GM18873 (cell line): Measurements from ENCODE around the gene IL16.
"Not testable (repeated sequence)": the region's sequence is repeated elsewhere in the genome, so short reads cannot be mapped to it uniquely, and the experiment has no call there.

Experiments
- ATAC-seq: cut with Tn5 transposase; IDR thresholded peaks from one replicate; pipeline ENCODE4 v1.9.1; 2021; ENCODE audit warnings: mild to moderate bottlenecking, moderate library complexity, moderate number of reproducible peaks; ENCODE audit not compliant: unreplicated experiment, low FRiP score

The IL16 gene

DNA sequence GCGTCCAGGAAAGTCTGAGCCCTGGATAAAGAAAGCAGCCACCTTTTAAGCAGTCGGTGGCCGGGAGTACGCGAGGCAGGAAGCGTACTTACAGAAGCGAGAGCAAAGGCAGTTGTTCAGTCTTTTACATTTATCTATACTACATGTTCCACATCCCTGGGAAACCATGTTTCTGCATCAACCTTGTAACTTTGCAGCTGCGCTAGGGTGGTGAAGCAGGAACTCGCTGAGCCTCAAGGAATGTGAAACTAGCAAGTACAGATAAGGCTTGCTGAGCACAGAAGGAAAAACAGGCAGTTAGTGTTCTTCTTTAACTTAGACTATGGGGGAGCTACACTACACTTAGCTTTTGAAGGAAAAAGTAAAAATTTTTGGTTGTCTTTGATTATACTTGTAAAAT, 134.5 kb downstream of the IL16 start:
- not testable (repeated sequence) for ATAC-seq

- no peak for ATAC-seq
Observed at GRCh38 chr15:81331600-81331999, 134.9 kb downstream of the IL16 start.

DNA sequence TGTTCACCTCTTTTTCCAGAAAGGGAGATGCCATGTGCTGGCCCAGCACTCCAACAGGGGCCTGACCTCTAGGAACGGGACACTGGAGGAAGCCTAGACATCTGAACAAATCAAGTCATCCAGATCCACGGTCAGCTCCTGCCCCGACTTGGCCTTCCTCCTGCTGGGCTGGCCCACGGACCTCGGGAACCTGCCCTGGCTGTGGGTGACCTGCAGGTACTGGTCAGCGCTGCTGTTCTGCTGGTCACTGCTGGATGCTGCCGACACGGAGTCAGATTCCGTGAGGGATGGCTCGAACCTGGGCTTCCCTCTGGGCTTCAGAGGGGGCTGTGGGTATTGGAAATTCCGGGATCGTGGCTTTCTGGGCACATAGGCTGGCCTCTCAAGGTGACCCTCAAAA, 135.6 kb downstream of the IL16 start:
- ATAC-seq: no peak

- ATAC-seq: no peak
Observed at GRCh38 chr15:81333363-81333762, 136.7 kb downstream of the IL16 start.

- ATAC-seq: no peak
Observed at GRCh38 chr15:81334768-81335435, 138.2 kb downstream of the IL16 start.

- no peak for ATAC-seq
Observed at GRCh38 chr15:81335631-81336030, 139.0 kb downstream of the IL16 start.

DNA sequence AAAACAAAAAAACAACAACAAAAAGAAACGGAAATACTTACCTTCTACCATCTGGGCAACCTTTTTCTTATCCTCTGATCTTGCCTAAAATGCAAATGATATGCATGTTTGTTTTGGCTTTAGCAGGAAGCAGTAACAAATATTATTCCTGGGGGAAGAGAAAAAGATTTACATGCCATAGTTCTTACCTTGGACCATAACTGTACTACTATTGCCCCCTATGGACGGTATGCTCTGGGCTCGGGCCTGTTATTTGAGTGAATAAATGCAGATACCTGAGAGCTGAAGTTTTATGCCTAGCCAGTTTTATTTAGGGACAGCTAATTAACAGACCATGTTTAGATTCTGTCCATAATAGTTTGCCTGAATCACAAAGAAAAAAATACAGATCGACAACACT, 139.9 kb downstream of the IL16 start:
- no peak for ATAC-seq

DNA sequence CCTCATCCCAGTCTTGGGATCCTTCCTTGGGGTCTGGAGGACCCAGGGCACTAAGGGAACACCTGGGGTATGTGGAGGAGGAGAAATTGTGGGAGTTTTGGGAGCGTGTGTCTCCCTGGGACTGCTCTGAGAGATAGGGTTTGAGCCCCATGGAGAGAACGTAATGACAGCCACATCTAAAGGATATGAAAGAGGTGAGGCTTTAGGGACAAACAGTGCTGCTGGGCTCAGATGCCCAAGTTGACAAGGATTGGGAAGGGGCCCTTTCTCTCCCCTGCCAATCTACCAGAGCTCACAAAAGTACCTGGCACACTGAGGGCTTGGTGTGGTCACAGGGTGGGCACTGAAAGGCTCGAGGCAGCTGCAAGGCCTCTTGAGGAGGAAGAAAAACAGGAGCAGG, 140.6 kb downstream of the IL16 start:
- no peak for ATAC-seq

GRCh38 chr15:81337713-81338157, 141.1 kb downstream of the IL16 start:
- ATAC-seq: no peak

- ATAC-seq: no peak
Observed at GRCh38 chr15:81338170-81339007, 141.7 kb downstream of the IL16 start.

- ATAC-seq: no peak
Observed at GRCh38 chr15:81339321-81339720, 142.6 kb downstream of the IL16 start.

GRCh38 chr15:81339851-81340250, 143.2 kb downstream of the IL16 start:
- ATAC-seq: no peak

- no peak for ATAC-seq
Observed at GRCh38 chr15:81341351-81341750, 144.7 kb downstream of the IL16 start.

GRCh38 chr15:81343371-81343770, 146.7 kb downstream of the IL16 start:
- ATAC-seq: no peak

- ATAC-seq: no peak
Observed at GRCh38 chr15:81346611-81347010, 149.9 kb downstream of the IL16 start.

GRCh38 chr15:81347910-81348309, 151.2 kb downstream of the IL16 start:
- ATAC-seq: no peak

GRCh38 chr15:81348691-81349090, 152.0 kb downstream of the IL16 start:
- ATAC-seq: not testable (repeated sequence)

GRCh38 chr15:81349271-81349670, 152.6 kb downstream of the IL16 start:
- no peak for ATAC-seq

- ATAC-seq: no peak
Observed at GRCh38 chr15:81351651-81352050, 155.0 kb downstream of the IL16 start.

DNA sequence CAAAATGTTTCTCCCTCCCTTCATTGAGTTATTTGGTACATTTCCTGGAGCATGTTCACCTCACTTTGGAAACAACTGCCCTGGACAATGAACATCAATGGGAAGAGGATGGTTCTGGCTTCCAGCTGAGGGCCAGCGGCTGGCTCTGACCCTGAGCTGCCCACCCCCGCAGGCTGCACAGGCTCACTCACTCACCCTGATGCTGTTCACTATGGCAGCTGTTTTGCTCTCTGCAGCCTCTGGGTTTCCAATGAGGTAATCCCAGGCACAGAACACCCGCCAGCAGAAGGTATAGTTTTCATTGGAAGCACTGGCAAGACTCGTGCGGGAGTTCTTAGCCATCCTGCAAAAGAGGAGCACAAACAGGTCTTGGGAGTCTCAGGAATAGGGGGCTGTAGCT, 159.6 kb downstream of the IL16 start:
- no peak for ATAC-seq

DNA sequence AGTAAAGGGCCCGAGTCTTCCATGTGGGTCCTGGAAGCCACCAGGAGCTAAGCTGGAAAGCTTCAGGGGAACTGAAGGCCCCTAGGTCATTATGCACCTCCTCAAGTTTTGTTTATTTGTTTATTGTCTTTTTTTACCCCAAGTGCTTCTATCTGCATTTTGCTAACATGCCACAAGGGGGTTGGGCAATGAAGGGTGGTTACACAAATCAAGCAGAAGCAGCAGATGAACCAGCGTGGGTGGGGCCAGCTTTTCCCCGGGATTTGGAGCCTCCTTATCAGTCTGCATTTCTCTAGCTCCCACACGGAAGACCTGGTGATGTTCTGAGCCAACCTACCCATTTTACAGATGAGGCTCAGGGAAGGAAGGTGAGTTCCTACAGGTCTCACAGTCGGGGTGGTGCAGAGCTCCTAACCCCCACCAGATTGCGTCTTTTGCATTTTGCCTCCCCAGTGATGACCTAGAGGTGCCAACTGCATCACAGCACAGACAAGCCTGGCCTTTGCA, 160.6 kb downstream of the IL16 start:
- ATAC-seq: no peak

GRCh38 chr15:81358248-81358647, 161.6 kb downstream of the IL16 start:
- no peak for ATAC-seq
